MM.1S (cell line): Measurements from ENCODE around the gene ZFP2.
"Not testable (repeated sequence)": the region's sequence is repeated elsewhere in the genome, so short reads cannot be mapped to it uniquely, and the experiment has no call there.

ENCODE experiments used
- DNase-seq: peaks from one replicate; pipeline ENCODE4 v3.0.0-alpha.2; 2015
- H2AFZ ChIP-seq: fragments of 300-600 bp; sonication (generic); 2 replicates; pipeline ENCODE4 v1.6.0; 2016; ENCODE audit warnings: antibody characterized with exemption, low read length
- H3F3A ChIP-seq: fragments of 300-600 bp; sonication (generic); 2 replicates; pipeline ENCODE4 v1.6.1; 2016; ENCODE audit warnings: mild to moderate bottlenecking, antibody characterized with exemption, low read length, moderate library complexity, mixed read lengths; ENCODE audit not compliant: insufficient read depth
- H3K27ac ChIP-seq: fragments of 300-600 bp; sonication (generic); 2 replicates; pipeline ENCODE4 v1.5.1; 2016; ENCODE audit warnings: mild to moderate bottlenecking, low read length
- H3K27me3 ChIP-seq: fragments of 300-600 bp; sonication (generic); replicated peaks from 2 replicates; pipeline ENCODE4 v1.6.0; 2016; ENCODE audit warnings: low read length; ENCODE audit not compliant: insufficient read depth
- H3K36me3 ChIP-seq: fragments of 300-600 bp; sonication (generic); replicated peaks from 2 replicates; pipeline ENCODE4 v1.6.1; 2016; ENCODE audit warnings: mild to moderate bottlenecking, low read length, mixed read lengths; ENCODE audit not compliant: insufficient read depth
- H3K4me1 ChIP-seq: fragments of 300-600 bp; sonication (generic); 2 replicates; pipeline ENCODE4 v1.6.1; 2016; ENCODE audit warnings: low read length, mixed read lengths
- H3K4me2 ChIP-seq: fragments of 300-600 bp; sonication (generic); 2 replicates; pipeline ENCODE4 v1.6.0; 2016; ENCODE audit warnings: low read depth, low read length
- H3K4me3 ChIP-seq: fragments of 300-600 bp; sonication (generic); 2 replicates; pipeline ENCODE4 v1.5.1; 2016; ENCODE audit warnings: low read length, mixed read lengths
- H3K79me2 ChIP-seq: fragments of 300-600 bp; sonication (generic); 2 replicates; pipeline ENCODE4 v1.6.1; 2016; ENCODE audit warnings: mixed run types, low read length, mixed read lengths
- H3K9ac ChIP-seq: fragments of 300-600 bp; sonication (generic); 2 replicates; pipeline ENCODE4 v1.6.1; 2016; ENCODE audit warnings: low read length, mixed read lengths
- H3K9me2 ChIP-seq: fragments of 300-600 bp; sonication (generic); replicated peaks from 2 replicates; pipeline ENCODE4 v1.6.1; 2016; ENCODE audit warnings: mild to moderate bottlenecking, low read length, mixed read lengths; ENCODE audit not compliant: insufficient read depth
- H3K9me3 ChIP-seq: fragments of 300-600 bp; sonication (generic); replicated peaks from 2 replicates; pipeline ENCODE4 v1.6.1; 2016; ENCODE audit warnings: mild to moderate bottlenecking, low read length, mixed read lengths; ENCODE audit not compliant: insufficient read depth
- H4K20me1 ChIP-seq: fragments of 300-600 bp; sonication (generic); 2 replicates; pipeline ENCODE4 v1.6.1; 2016; ENCODE audit warnings: mild to moderate bottlenecking, low read length, moderate library complexity, mixed read lengths; ENCODE audit not compliant: insufficient read depth
- EZH2 ChIP-seq: fragments of 300-600 bp; sonication (generic); optimal IDR thresholded peaks from 2 replicates; pipeline ENCODE3; 2017; ENCODE audit warnings: low read depth, mild to moderate bottlenecking, antibody characterized with exemption, low read length, mixed read lengths
- EZH2phosphoT487 ChIP-seq: fragments of 300-600 bp; sonication (generic); IDR thresholded peaks from 2 replicates; pipeline ENCODE4 v1.6.1; 2018; ENCODE audit warnings: antibody characterized with exemption, low read length
- TF ChIP-seq, protein P1 (sequence below): fragments of 300-600 bp; sonication (generic); IDR thresholded peaks from 2 replicates; pipeline ENCODE4 v1.5.1; 2016; ENCODE audit warnings: antibody characterized with exemption, low read length, mixed read lengths

ZFP2 gene

DNA sequence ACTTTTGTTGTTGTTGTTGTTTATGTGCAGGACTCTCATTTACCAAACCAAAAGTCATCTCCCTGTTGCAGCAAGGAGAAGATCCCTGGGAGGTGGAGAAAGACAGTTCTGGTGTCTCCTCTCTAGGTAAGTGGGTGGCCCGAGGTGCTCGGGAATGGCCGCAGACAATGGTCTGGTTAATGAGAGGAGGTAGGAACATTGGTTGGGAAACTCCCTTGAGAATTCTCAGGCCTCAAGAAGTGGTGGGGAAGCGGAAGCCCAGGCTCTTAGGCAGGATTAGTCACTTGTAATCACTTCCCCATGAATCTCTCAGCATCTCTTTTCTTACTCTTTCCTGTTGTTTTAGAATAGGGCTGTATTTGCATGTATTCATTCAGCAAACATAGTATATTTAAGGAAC, 28.8 kb upstream of the ZFP2 start:
- H3K27me3 ChIP-seq: no peaks in the 10 kb centered on the region
- H3K9me3 ChIP-seq: no peaks in the 10 kb centered on the region
- H3K9me2 ChIP-seq: no peaks in the 10 kb centered on the region
- DNase-seq: no peak
- H3K4me2 ChIP-seq: no peak overlapping the region
- no peak overlapping the region for H2AFZ ChIP-seq
- H3K4me3 ChIP-seq: no peak overlapping the region
- no peak overlapping the region for H3K27ac ChIP-seq
- no peaks in the 10 kb centered on the region for H3K79me2 ChIP-seq
- no peak overlapping the region for H3K9ac ChIP-seq
- no peaks in the 10 kb centered on the region for H3K4me1 ChIP-seq
- no peak for TF ChIP-seq EZH2phosphoT487
- no peak for TF ChIP-seq EZH2
- TF ChIP-seq, protein P1, sequence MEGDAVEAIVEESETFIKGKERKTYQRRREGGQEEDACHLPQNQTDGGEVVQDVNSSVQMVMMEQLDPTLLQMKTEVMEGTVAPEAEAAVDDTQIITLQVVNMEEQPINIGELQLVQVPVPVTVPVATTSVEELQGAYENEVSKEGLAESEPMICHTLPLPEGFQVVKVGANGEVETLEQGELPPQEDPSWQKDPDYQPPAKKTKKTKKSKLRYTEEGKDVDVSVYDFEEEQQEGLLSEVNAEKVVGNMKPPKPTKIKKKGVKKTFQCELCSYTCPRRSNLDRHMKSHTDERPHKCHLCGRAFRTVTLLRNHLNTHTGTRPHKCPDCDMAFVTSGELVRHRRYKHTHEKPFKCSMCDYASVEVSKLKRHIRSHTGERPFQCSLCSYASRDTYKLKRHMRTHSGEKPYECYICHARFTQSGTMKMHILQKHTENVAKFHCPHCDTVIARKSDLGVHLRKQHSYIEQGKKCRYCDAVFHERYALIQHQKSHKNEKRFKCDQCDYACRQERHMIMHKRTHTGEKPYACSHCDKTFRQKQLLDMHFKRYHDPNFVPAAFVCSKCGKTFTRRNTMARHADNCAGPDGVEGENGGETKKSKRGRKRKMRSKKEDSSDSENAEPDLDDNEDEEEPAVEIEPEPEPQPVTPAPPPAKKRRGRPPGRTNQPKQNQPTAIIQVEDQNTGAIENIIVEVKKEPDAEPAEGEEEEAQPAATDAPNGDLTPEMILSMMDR: no peak
- no peaks in the 10 kb centered on the region for H4K20me1 ChIP-seq
- H3K36me3 ChIP-seq: no peaks in the 10 kb centered on the region
- H3F3A ChIP-seq: no peaks in the 10 kb centered on the region

DNA sequence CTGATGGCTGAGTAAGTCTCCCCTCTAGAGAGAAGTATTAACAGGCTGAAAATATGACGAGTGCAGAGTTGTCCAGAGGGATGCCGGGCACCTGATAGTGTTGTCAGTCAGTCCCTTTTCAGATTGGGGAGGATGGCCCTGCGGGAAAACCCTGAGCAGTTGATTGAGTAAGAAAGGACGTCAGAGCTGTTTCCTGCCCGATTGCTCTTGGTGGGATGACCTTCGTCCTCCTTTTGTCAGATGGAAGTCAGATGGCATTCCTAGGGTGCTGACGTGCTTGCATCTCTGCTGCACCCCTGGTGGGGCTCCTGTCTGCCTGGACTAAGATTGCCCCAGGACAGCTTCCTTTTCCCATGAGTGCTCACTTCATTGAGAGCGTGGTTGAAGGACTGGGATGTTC, 26.1 kb upstream of the ZFP2 start:
- no peak overlapping the region for H3K4me3 ChIP-seq
- H3K4me1 ChIP-seq: no peaks in the 10 kb centered on the region
- no peaks in the 10 kb centered on the region for H3K79me2 ChIP-seq
- H3K4me2 ChIP-seq: no peak overlapping the region
- no peaks in the 10 kb centered on the region for H4K20me1 ChIP-seq
- no peaks in the 10 kb centered on the region for H3F3A ChIP-seq
- no peak overlapping the region for H3K9ac ChIP-seq
- no peak for DNase-seq
- no peaks in the 10 kb centered on the region for H3K9me3 ChIP-seq
- H3K27ac ChIP-seq: no peak overlapping the region
- no peak overlapping the region for H2AFZ ChIP-seq
- H3K36me3 ChIP-seq: no peaks in the 10 kb centered on the region
- TF ChIP-seq EZH2phosphoT487 (no peak), EZH2 (no peak)
- TF ChIP-seq, protein P1: no peak
- no peaks in the 10 kb centered on the region for H3K9me2 ChIP-seq
- H3K27me3 ChIP-seq: no peaks in the 10 kb centered on the region

DNA sequence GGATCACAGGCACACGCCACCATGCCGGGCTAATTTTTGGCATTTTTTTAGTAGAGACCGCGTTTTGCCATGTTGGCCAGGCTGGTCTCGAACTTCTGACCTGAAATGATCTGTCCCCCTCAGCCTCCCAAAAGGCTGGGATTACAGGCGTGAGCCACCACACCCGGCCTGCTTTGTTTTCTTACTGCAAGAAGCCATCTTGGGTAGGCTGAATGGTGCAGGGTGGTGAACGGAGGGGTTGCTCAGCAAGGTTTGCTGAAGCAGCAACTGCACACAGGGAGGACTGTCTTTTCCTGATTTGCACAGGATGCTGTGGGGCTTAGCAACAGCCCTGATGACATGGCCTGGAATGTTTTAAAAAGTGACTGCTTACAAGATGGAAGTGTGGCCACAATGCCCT, 25.3 kb upstream of the ZFP2 start:
- no peak overlapping the region for H2AFZ ChIP-seq
- H3K9me3 ChIP-seq: no peaks in the 10 kb centered on the region
- no peaks in the 10 kb centered on the region for H3K36me3 ChIP-seq
- no peaks in the 10 kb centered on the region for H3K79me2 ChIP-seq
- H3F3A ChIP-seq: no peaks in the 10 kb centered on the region
- H3K27me3 ChIP-seq: no peaks in the 10 kb centered on the region
- no peak overlapping the region for H3K27ac ChIP-seq
- H3K4me1 ChIP-seq: no peaks in the 10 kb centered on the region
- H3K4me3 ChIP-seq: no peak overlapping the region
- no peak for DNase-seq
- H4K20me1 ChIP-seq: no peaks in the 10 kb centered on the region
- TF ChIP-seq EZH2: no peak
- no peak for TF ChIP-seq EZH2phosphoT487
- TF ChIP-seq, protein P1: no peak
- no peaks in the 10 kb centered on the region for H3K9me2 ChIP-seq
- no peak overlapping the region for H3K9ac ChIP-seq
- H3K4me2 ChIP-seq: no peak overlapping the region

DNA sequence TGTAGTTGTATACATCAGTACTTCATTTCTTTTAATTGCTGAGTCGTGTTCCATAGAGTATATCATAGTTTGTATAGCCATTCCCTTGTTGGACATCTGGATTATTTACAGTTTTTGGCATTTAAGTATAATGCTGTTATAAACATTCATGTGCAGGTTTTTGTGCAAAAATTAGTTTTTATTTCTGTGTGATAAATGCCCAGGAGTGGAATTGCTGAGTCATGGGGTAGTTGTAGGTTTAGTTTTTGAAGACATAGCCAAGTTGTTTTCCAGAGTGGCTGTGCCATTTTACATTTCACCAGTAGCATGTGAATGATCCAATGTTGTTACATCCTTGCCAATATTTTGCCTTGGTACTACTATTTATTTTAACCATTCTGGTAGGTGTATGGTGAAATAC, 23.4 kb upstream of the ZFP2 start:
- TF ChIP-seq EZH2 (no peak), EZH2phosphoT487 (no peak)
- TF ChIP-seq, protein P1: no peak
- Histone ChIP-seq H3K36me3 (no peaks in the 10 kb centered on the region), H3K4me2 (no peak overlapping the region), H3K27me3 (no peaks in the 10 kb centered on the region), H3F3A (no peaks in the 10 kb centered on the region), H3K27ac (no peak overlapping the region), H3K4me3 (no peak overlapping the region), H3K4me1 (no peaks in the 10 kb centered on the region), H3K79me2 (no peaks in the 10 kb centered on the region), H3K9me3 (no peaks in the 10 kb centered on the region), H3K9me2 (no peaks in the 10 kb centered on the region), H3K9ac (no peak overlapping the region), H4K20me1 (no peaks in the 10 kb centered on the region), H2AFZ (no peak overlapping the region)
- no peak for DNase-seq

DNA sequence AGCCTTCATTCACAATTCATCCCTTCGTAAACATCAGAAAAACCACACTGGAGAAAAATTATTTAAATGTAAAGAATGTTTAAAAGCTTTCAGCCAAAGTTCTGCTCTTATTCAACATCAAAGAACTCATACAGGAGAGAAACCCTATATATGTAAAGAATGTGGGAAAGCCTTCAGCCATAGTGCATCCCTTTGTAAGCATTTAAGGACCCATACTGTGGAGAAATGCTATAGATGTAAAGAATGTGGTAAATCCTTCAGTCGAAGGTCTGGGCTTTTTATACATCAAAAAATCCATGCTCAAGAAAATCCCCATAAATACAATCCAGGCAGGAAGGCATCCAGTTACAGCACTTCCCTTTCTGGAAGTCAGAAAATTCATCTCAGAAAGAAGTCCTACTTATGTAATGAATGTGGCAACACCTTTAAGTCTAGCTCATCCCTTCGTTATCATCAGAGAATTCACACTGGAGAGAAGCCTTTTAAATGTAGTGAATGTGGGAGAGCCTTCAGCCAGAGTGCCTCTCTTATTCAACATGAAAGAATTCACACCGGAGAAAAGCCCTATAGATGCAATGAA, 12.5 kb upstream of the ZFP2 start:
- H3K27me3 ChIP-seq, H4K20me1 ChIP-seq, H3K27ac ChIP-seq, H3K4me3 ChIP-seq, H3K4me2 ChIP-seq, H3K9ac ChIP-seq, H3K4me1 ChIP-seq, H2AFZ ChIP-seq, DNase-seq, H3F3A ChIP-seq, H3K9me2 ChIP-seq, H3K36me3 ChIP-seq, H3K79me2 ChIP-seq, H3K9me3 ChIP-seq: not testable (repeated sequence)
